Hepatic stellate cell (primary cell): ENCODE measurements around the gene AUTS2.

Experiments used
- DNase-seq: peaks from one replicate; pipeline ENCODE4 v3.0.0; 2011; ENCODE audit warnings: low spot score

Gene AUTS2

GRCh38 chr7:69598081-69598486, at the start of gene AUTS2:
Gene AUTS2 (plus strand): TSS chr7:69598475. CDS start chr7:69599654, 1,179 bp downstream.
- DNase-seq = peak; percentile 39

GRCh38 chr7:69550991-69551390, 47.3 kb upstream of the AUTS2 start:
- DNase-seq = no peak

DNA sequence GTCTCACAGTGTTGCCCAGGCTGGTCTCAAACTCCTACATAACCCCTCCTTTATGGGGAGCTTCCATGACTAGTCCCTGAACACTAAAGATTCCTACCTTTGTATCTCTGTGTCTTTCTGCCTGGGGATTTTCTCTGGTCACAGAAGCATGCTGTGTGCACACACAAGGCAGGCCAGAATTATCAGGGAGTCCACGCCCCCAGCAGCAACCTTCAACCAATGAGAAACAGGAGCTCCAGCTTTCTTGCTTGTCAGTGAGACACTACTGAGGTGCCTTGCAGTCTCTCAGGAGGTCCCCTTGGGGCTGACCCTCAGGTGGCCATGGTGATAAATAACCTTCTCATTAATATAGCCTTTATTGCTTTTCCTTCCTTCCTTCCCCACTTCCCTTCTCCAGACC, 45.1 kb upstream of the AUTS2 start:
- DNase-seq = no peak

- no peak for DNase-seq
These were observed 36.9 kb upstream of the AUTS2 start for GRCh38 chr7:69561266-69561960.

- DNase-seq = no peak
These were observed 33.5 kb upstream of the AUTS2 start for GRCh38 chr7:69564454-69565417.

DNA sequence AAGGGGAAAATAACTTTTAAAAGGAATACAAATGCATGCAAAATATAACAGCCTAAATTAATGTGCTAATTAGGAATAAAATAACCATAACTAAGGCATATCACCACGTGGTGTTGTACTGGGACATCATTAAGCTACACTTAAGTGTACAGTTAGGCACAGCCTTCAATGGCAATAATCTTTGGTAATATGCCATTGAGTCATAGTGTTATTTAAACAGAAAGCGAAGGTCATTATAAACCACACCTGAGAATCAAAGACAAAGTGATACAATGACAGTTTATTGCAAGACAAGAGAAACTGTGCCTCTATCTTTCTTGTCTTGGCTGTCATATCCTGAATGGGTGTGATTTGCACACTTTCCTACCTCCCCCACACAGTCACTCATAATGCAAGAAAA, 30.5 kb upstream of the AUTS2 start:
- no peak for DNase-seq

- no peak for DNase-seq
These were observed 30.0 kb upstream of the AUTS2 start for GRCh38 chr7:69568266-69568665.

- no peak for DNase-seq
These were observed 22.6 kb upstream of the AUTS2 start for GRCh38 chr7:69575651-69576050.

GRCh38 chr7:69577221-69577620, 21.1 kb upstream of the AUTS2 start:
- no peak for DNase-seq

GRCh38 chr7:69585169-69585568, 13.1 kb upstream of the AUTS2 start:
- DNase-seq = no peak

DNA sequence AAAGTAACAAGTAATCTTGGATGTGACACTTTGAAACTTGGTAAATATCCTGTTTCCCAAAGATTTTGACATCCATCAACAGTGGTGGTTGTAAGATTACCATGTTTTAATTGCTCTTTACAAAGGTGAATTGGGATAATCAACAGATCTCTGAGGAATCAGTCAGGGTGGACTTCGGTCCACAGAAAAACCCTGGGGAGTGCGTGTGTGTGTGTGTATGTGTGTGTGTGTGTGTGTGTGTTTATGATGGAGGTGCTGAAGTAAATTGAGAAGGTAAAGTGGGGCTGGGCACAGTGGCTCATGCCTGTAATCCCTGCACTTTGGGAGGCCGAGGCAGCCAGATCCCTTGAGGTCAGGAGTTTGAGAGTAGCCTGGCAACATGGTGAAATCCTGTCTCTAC, 12.0 kb upstream of the AUTS2 start:
- no peak for DNase-seq

- no peak for DNase-seq
These were observed 9.5 kb upstream of the AUTS2 start for GRCh38 chr7:69588773-69589172.

DNA sequence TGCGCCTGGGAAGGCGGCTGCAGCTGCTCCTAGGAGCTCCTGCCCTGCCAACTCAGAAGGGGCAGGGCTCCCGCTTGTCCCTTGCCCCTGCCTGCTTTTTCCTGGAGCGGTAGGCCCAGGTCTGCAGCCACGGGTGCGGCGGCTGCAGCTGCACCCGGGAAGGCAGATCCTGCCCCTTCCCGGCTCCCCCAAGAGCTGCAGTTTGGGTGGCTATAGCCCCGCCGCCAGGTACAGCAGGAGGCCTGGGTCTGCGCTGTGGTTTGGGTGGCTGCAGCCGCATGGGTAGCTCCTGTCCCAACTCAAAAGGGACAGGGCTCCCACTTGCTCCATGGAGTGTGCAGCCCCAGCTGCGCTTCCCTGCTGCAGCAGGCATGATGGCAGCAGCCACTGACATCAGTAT, 6.5 kb upstream of the AUTS2 start:
- no peak for DNase-seq

DNA sequence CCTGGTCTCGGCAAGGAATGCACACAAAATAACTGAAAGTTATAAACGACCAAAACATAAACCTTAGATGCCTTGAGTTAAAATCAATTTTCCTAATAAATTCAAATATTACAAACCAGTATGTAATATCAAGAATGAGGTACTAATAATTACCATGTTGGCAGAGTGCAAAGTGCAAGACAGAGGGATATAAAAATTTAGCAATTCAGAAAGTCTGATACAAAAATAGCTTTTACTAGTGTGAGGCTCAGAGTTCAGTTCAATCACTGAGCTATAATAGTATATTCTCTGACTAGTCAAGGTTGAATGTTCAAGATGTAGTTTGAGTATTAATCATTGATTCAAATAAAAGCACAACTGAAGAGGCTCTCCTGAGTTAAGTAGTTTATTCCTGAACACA, 4.8 kb upstream of the AUTS2 start:
- DNase-seq = no peak

GRCh38 chr7:69595415-69595814, 2.9 kb upstream of the AUTS2 start:
- DNase-seq = no peak

- no peak for DNase-seq
These were observed 2.2 kb upstream of the AUTS2 start for GRCh38 chr7:69596056-69596455.

DNA sequence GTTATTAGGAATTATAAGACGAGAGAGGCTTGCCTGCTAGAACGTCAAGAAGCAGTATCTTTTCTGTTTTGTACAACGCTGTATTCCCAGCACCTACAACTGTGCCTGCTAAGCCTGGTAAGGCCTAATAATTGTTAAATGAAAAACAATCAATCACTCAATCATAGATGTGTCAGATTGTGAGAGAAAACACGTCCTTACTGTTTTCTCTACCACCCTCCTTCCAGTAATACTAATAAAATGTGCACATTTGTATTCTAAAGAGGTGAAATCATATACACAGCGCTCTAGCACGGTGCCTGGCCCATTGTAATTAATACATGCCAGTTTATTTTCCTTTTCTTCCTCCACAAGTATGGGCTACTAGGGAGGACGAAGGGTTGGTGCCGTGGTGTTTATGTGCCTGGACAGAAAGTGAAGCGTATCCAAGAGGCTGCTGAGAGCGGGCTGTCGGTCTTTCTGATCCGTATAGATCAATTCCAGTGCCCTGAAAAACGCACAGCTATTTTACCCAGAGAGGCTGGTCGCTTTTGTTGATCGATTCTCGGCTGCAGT, 1.5 kb upstream of the AUTS2 start:
- DNase-seq = no peak

- DNase-seq = no peak
These were observed 798 bp upstream of the AUTS2 start for GRCh38 chr7:69597278-69598076.

DNA sequence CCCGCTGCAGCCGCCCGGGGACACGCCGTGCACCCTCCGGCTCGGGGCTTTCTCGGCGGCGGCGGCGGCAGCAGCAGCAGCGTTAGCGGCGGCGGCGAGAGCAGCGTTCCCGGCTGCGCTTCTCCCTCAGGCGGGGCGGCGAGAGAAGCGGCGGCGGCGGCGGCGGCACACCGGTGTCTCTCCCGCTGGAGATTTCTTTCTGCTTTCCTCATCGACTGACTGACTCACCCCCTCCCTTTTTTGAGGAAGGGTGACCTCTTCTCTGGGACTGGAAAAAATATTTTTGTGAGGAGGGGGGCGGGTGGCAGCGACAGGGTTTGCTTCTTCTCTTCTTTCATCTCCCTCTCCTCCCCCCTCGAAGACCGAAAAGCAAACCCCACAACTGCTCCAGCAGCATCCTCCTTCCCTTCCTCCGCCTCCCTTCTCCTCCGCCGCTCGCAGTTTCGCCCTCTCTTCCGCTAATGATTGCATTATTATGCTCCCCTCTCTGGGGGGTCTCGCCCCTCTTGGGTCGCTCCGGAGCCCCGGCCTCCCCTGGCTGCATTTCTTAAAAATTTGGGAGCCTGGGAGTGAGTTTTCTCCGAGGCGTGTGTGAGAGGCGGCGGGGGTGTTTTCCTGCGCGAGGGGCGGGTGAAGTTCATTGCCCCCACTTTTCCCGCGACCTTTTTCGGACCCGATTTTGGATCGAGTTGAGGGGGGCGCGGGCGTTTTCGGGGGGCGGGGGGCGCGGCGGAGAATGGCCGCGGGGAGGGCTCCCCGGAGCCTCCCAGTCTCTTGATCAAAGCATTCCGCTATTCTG, 411 bp downstream of the AUTS2 start:
- DNase-seq = peak; percentile 32

DNA sequence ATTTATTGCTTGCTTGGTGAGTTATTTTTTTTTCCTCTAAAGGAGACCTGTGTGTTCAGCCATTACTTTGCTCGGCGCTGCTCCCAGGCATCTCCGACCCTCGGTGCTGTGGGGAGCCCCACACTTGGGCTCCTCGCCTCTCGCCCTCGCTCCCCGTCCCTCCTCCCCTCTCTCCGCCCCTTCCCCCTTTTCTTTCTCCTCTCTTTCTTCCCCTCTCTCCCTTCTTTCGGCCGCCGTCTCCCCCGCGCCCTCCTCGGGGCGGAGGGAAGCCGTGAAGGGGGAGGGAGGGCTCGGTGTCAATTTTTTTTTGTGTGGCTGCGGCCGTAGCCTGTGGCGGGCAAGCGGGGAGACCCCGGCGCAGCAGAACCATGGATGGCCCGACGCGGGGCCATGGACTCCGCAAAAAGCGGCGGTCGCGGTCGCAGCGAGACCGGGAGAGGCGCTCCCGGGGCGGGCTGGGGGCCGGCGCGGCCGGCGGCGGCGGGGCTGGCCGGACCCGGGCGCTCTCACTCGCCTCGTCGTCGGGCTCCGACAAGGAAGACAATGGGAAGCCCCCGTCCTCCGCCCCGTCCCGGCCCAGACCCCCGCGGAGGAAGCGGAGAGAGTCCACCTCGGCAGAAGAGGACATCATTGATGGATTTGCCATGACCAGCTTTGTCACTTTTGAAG, 1.1 kb downstream of the AUTS2 start:
- no peak for DNase-seq
